GM19043 (cell line): Measurements from ENCODE around the gene ZNF451.

Experiments used
- ATAC-seq: cut with Tn5 transposase; IDR thresholded peaks from one replicate; pipeline ENCODE4 v1.9.1; 2021; ENCODE audit warnings: low read depth; ENCODE audit not compliant: unreplicated experiment

Gene ZNF451

DNA sequence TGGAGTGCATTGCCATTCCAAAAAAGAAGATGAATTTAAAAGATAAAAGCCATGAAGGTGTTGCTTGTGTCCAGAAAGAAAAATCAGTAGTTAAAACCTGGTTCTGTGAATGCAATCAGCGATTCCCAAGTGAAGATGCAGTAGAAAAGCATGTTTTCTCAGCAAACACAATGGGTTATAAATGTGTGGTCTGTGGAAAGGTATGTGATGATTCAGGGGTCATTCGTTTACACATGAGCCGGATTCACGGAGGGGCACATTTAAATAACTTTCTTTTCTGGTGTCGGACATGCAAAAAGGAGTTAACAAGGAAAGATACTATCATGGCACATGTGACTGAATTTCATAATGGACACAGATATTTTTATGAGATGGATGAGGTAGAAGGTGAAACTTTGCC, 57.4 kb downstream of the ZNF451 start:
- no peak for ATAC-seq

DNA sequence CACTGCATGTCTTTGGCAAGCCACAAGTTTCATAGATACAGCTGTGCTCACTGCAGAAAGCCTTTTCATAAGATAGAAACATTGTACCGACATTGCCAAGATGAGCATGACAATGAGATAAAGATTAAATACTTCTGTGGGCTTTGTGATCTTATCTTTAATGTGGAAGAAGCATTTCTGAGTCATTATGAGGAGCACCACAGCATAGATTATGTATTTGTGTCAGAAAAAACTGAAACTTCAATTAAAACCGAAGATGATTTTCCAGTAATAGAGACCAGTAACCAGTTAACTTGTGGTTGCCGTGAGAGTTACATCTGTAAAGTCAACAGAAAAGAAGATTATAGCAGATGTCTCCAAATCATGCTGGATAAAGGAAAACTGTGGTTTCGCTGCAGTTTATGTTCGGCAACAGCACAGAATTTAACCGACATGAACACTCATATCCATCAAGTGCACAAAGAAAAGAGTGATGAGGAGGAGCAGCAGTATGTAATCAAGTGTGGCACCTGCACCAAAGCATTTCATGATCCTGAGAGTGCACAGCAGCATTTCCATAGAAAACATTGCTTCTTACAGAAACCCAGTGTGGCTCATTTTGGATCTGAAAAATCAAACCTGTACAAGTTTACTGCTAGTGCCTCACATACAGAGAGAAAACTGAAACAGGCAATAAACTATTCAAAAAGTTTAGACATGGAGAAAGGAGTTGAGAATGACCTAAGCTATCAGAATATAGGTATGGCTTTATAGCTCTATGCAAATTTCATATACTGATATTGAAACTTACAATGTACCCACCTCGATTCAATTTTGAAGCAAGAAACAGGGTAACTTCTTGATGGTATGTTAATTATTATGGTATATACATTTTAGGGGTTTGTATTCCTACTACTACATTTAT, 58.2 kb downstream of the ZNF451 start:
- no peak for ATAC-seq

DNA sequence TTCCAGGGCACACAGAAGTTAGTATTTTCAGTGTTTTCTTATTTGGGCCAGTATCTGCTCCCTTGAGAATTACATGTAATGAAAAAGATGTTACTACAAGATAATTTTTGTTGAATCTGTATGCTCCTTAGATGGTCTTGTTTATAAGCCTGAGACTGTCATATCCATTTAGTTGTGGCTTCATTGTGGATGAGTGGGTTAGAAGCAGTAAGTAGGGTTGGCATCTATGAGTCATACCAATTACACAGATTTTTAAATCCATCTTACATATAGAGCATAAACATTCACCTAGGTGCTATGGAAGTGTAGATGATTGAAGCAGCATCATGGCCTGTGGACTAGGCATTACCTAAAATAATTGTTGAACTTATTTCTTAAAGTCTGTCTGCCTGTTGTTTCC, 68.7 kb downstream of the ZNF451 start:
- no peak for ATAC-seq

DNA sequence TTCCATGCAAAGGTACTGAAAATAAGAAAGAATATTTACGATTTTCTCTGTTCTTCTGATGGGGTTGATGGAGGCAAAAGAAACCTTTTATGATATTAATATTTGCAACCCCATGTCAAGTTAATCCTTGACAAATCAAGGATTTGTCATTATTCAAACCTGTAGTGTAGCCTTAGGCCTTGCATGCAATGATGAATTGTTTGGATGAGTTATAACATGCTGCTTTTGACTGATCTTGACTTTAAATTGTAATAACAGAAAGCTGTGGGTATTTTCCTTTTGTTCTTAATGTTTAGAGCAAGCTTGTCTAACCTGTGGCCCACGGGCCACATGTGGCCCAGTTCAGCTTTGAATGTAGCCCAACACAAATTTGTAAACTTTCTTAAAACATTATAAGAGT, 69.1 kb downstream of the ZNF451 start:
- ATAC-seq: no peak

DNA sequence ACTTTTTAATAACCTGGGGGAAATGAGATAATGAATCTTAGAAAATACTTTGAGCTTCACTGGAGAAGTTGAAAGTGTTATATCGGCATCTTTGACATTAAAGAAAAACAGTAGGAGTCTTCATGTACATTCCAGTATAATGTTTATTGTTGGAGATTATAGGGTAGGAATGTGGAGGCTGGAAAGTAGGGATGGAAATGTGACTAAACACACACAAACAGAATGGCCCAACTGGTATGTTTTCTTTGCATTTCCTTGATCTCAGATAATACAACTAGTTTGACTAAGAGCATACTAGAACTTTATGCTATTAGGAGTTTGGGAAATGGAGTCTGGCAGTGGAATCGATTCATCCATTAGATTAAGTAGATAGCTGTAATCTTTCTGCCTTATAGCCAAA, 72.0 kb downstream of the ZNF451 start:
- no peak for ATAC-seq

DNA sequence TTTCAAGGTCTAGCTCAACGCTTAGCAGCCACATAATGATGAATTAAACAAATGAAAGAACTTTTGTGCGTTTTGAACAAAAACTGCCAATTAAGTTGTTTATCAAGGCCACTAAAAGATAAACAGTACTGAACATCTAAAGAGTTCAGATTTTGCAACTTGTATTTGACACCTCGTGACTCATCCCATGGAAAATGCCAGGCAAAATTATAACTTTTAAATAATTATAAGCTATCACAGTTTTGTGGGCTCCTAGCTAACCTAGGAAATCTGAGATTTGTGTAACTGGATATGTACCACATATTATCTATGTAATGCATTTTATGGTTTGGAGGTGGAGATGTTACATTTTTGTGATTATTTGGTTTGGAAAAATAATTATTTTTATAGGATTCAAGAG, 72.5 kb downstream of the ZNF451 start:
- ATAC-seq: no peak

DNA sequence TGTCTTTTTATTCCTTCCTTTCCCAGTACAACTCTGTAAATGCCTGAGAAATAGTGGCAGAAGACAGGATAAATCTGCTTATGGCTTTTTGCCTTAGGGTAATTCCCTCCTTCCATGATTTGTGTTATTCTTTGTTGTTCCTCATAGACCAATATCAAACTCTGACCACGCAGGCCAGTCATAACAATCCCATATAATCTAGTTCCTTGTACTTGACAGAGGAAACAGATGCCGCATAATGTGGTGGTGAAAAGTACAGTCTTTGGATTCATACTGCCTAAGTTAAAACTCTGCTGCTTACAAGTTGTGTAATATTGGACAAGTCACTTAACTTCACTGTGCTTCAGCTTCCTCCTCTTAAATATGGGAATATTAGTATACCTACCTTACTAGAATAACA, 74.0 kb downstream of the ZNF451 start:
- ATAC-seq: no peak

DNA sequence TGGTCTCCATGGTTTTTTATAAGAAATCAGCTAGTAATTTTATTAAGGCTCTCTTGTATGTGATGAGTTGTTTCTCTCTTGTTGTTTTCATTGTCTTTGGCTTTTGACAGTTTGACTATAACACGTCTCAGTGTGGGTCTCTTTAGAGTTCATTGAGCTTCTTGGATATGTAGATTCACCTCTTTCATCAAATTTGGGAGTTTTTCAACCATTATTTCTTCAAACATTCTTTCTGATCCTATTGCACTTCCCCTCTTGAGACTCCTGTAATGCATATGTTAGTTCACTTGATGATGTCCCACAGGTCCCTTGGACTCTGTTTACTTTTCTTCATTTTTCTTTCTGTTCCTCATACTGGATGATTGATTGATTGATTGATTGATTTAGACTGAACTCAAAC, 75.1 kb downstream of the ZNF451 start:
- no peak for ATAC-seq

DNA sequence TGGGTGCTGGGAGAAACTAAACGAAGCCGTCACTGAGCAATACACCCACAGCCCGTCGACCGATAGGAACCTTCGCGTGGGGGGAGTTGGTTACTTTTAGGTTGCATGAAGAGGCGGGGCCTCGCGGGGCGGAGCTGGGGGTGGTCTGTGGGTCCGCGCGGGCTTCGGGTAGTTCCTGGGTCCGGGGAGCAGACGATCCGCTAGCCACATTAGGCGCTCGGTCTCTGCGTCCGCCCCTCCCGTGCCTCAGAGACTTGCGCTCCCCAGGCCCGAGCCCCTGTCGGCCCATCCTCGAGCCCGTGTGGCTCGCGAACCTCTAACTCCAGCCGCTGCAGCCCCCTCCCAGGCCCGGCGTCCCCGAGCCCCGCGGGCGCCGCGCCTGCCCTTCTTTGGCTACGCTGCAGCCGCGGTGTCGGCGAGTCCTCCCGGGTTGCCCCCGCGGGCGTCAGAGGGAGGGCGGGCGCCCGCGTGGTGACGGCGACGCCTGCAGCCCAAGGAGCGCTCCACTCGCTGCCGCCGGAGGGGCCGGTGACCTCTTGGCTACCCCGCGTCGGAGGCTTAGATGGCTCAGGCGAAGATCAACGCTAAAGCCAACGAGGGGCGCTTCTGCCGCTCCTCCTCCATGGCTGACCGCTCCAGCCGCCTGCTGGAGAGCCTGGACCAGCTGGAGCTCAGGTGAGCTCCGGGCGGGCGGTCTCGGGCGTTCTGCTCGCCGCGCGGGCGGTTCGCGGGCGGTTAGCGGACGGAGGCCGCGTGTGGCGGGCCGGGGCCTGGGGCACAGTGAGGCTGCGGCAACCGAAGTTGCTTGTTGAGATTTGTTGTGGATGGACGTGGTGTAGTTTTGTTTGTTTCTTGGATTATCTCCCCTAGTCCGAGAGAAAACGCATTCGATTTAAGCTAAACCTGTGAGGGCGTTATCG, 82.4 kb downstream of the ZNF451 start, which contains the start of gene BAG2:
BAG2 (plus strand) TSS at position 191 of the 920 bp plus-strand sequence; CDS start at position 563, 372 bp downstream.
- peak; percentile 77 for ATAC-seq

DNA sequence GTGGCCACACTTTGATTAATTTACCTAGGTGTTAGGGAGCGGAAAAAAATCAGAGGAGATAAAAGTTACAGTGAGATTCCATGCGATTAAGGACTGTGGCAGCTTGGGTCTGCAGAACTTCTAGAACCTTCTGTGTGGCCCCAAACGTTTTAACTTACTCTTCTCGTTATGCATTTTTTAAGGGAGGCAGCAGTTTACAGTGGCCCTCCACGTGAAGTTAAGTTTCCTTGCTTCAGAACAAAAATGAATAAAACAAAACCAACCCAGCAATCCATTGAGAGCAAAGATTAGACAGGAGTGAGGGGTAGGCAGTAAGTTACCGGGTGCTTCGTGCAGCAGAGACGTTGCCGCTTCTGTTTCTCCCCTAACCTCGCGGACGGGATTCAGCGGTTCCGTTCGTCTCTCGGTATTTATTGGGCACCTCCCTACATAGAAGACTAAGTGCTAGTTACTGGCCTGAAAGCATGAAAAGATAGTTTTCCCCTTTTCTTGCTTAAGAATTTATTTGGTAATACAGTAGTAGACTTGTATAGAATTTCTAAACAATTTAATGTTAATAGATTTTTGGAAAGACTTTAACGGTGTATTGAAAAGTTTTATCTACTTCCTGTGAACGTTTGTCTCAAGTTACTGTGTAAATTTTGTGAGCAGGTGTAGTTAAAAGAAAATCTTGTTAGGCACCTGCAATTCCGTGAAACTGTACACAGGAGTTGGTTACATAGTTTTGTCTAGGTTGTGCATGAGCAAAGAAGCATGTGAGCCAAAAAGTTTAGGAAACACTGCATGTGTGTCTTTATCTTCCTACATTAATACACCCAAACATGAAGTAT, 83.3 kb downstream of the ZNF451 start:
- no peak for ATAC-seq

DNA sequence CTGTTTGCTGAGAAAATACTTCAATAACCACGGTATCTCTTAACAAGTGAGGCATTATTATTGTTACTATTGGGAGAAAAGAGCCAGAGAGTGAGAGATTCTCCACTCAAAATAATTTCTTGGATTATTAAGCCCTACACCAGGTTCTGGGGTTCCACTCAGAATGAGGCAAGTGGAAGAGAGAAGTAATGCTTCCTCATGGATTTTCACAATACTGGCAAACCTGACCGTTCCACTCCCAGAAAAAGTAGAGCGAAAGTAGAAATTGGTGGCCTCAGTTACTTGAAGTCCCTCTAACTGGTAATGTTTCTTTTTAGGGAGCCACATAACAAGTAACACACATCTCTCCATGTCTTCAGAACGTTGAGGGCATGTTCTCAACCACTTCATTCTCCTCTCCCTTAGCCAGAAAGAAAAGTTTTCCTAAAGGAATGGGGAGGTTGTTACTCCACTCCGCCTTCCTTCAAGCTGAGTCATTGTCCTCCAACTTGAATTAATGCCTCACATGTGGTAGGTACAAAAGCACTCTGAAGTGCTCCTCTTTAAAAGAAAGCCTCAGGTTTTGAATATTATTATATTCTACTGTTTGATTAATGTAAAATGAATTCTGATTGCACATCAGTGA, 84.0 kb downstream of the ZNF451 start:
- ATAC-seq: no peak

DNA sequence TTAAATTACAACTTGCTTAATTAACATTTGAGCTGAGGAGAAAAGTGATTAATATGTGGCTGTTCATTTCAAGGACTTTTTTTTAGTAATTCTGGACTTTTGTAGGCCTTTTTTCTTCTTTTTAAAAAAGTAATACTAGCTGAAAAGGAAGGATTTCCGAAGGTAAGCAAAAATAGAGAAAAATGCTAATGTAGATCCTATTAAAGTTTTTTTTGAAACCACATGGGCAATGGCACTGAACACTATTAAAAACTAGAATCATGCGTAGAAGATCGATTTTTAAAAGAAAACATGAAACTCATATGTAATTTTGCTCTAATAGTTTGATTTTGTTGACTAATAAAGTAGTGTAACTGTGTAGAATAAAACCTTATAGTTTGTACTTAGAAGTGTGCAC, 84.5 kb downstream of the ZNF451 start:
- ATAC-seq: no peak

DNA sequence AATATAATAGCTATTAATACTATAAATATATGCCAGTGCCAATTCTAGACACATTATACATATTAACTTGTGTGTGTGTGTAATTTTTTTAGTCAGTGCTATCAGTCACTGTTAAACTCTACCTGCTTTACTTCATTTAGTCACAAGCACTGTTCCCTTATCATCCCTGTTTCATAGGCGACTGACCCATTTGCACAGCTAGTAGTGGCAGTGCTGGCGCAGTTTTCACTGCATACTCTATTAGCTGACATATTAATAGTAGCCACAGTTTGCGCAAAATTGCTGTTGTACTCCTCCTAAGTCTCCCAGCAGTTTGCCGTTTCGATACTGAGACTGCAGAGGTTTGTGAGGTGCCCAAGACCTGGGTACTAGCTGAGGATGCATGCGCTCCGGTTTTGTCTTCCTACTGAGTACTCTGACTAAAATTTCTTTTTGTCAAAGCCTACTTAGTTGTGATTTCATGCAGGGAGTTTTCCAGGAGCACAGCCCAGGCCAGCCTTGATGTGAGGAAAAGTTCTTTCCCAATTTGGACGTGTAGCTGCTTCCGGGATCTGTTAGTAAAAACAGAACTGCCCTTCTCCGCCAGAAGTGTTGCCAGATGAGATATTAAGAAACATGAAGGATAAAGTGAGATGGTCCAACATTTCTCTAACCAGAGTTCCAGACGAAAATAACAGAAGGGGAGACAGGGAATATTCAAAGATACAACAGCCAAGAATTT, 87.7 kb downstream of the ZNF451 start:
- no peak for ATAC-seq

DNA sequence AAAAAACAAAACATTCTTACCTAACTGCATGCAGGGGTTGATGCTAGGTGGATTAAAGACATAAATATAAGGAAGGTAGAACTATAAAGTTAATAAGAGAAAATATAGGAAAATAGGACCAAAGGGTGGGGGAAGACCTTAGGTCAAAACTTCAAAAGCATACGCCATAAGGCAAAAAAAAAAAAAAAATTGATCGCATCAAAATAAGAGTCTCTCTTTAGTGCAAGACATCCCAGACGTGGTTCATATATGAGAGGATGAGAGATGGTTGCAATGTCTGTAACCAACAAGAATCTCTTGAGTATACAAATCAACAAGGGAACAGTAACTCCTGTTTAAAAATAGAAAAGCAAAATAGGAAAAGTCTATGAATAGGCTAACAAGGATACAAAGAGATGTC, 90.6 kb downstream of the ZNF451 start:
- ATAC-seq: no peak

DNA sequence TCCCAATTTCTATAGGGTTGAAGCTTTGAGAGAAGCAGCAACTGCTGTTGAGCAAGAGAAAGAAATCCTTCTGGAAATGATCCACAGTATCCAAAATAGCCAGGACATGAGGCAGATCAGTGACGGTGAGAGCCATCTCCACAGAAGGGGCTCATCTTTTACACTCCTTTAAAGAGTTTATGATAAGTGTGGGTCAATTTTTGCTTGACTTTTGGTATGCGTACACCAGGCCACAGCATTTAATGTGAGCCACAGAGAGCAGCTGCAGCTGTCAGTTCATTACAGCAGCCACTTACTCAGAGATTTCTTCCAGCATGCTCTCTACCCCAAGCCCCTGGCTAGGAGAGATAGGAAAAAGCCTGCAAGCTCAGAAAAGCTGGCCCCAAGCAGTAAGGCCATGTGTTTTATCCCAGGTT, 92.0 kb downstream of the ZNF451 start:
- ATAC-seq: no peak

DNA sequence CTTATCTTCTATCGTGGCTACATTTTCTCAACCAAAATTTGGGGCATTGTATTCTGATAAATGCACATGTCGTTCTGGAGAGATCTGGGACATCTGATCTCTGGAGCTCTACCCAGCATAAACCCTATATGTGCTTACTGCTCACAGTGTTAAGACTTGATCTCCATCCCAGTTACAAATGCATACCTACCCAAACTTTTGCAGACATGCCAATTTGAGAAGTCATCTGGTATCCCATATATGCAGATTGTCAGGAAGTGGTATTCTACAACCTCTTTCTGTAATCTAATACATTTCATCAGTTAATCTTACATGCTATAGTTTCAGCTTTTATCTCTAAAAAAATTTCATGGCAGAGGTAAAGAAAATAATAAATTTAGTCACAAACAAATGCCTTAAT, 93.3 kb downstream of the ZNF451 start:
- no peak for ATAC-seq

DNA sequence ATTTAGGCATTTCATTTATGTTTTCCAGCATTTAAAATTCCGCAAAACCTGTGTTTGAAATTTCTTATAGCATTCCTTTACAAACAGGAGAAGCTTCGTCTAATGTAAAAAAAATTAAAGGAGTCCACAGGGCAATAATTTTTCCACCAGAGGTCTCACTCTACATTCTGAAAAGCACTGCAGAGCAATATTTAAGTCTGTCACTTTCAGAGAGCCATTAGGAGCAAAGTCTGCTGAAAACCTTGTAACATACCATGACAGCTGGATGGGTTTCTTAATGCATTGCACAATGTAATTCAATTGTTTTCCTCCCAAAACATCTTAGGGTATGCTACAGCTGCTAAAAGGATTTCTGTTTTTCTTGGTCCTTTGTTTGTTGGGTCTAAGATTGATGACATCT, 100.2 kb downstream of the ZNF451 start:
- ATAC-seq: no peak

DNA sequence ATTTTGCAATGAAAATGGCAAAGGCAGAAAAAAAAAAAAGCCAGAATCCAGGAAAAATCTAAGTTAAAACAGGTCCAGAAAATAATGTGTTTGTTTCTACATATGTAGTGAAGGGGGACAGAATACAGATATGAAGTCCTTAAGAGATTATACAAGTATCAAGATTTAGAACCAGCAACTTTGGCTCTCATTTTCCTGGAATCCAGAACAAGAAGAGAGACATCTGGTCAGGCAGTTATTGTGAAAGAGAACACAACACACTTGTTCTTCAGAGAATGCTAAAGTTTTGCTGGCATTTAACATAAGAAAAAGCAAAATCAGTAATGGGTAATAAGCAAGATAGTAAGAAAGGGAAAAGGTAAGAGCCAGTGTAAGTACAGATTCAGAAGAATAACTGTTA, 103.2 kb downstream of the ZNF451 start:
- ATAC-seq: no peak

DNA sequence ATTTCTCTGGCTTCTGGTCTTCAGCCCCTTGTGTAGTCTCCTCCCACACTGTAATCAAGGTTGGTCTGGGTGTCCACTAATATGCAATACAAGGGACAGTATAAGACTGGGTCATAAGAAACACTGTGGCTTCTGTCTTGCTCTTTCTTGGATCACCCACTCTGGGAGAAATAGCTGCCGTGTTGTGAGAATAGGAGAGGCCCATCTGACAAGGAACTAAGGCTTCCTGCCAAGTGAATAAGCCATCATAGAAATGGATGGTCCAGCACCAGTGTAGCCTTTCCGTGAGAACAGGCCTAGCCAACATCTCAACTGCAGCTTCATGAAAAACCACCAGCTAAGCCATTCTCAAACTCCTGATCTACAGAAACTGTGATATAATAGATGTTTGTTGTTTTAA, 105.5 kb downstream of the ZNF451 start:
- ATAC-seq: no peak
